HepG2 (cell line): Measurements from ENCODE around the gene ANKDD1A. TPM values are rescaled to one million over a fixed set of nuclear protein-coding genes. Genes with fewer than 3 reads are reported as not detected.

Experiments
- ATAC-seq: fragments of 200-7000 bp; cut with Tn5 transposase; 3 replicates; pipeline ENCODE4 v1.9.1; 2020; ENCODE audit warnings: mild to moderate bottlenecking, moderate library complexity
- BruUV-seq: library from RNA; stranded (reverse); fragments of 400-500 nt; replicated peaks from 2 replicates; lab custom pipeline; 2021; lab: Mats Ljungman, UMichigan
- CTCF ChIA-PET: fragments of 300-600 bp; formaldehyde crosslinking; extraction: SDS; loops from one replicate; lab custom pipeline; 2021; ENCODE audit warnings: low total read pairs, inconsistent platforms, low intra/inter-chr PET ratio; lab: Yijun Ruan, JAX
- POLR2A ChIA-PET: fragments of 350-600 bp; sonication (Branson Sonifier 250); formaldehyde crosslinking; loops from one replicate; lab custom pipeline; 2020; ENCODE audit warnings: antibody characterized with exemption, inconsistent platforms; lab: Yijun Ruan, JAX
- DNase-seq: peaks from one replicate; pipeline ENCODE4 v3.0.0-alpha.2; 2015; ENCODE audit warnings: low spot score
- FAIRE-seq: peaks from 3 replicates; lab custom pipeline; 2011; peaks lifted over from hg19 to GRCh38; lab: Jason Lieb, UNC
- H2AFZ ChIP-seq: one replicate; pipeline ENCODE4 v1.6.1; 2011; ENCODE audit warnings: low read length, inconsistent platforms
- H3K27ac ChIP-seq: fragments of 300-600 bp; 3 replicates; pipeline ENCODE4 v1.8.0; 2011; ENCODE audit warnings: mixed run types, mild to moderate bottlenecking, mixed read lengths, low read length, inconsistent platforms; ENCODE audit not compliant: insufficient read depth; ENCODE audit errors: extremely low read length
- H3K27me3 ChIP-seq, 2 experiments: fragments of 200-600 bp in 1 of 2; 2 replicates in 1 of 2; 3 replicates in 1 of 2; pipeline versions ENCODE4 v1.6.0 to v1.8.0; 2011; ENCODE audit warnings: low read length in 2 of 2, mild to moderate bottlenecking in 2 of 2, moderate library complexity in 2 of 2, inconsistent platforms in 1 of 2; ENCODE audit not compliant: insufficient read depth in 2 of 2, control insufficient read depth in 1 of 2
- H3K36me3 ChIP-seq, 2 experiments: fragments of 200-600 bp in 1 of 2; replicated peaks in 1 of 2; 2 replicates in 1 of 2; 3 replicates in 1 of 2; pipeline versions ENCODE4 v1.5.1 to v1.8.0; 2011; ENCODE audit warnings: low read length in 2 of 2, inconsistent platforms in 1 of 2; ENCODE audit not compliant: insufficient read depth in 2 of 2, control insufficient read depth in 1 of 2
- H3K4me1 ChIP-seq: 2 replicates; pipeline ENCODE4 v1.5.1; 2012; ENCODE audit warnings: low read length, inconsistent platforms; ENCODE audit not compliant: insufficient read depth
- H3K4me2 ChIP-seq: 2 replicates; pipeline ENCODE4 v1.6.0; 2011; ENCODE audit warnings: low read depth, low read length, inconsistent platforms
- H3K4me3 ChIP-seq, 3 experiments: fragments of 200-600 bp in 1 of 3; sonication (generic), shearing (Covaris generic) in 1 of 3; replicated peaks in 1 of 3; 2 replicates each; pipeline ENCODE4 v1.5.1; 2011 to 2016; ENCODE audit warnings: low read length in 3 of 3, inconsistent platforms in 2 of 3, low read depth in 2 of 3, mild to moderate bottlenecking in 2 of 3, control low read depth in 1 of 3, mixed read lengths in 1 of 3; ENCODE audit not compliant: insufficient read depth in 1 of 3
- H3K79me2 ChIP-seq: one replicate; pipeline ENCODE4 v1.6.1; 2011; ENCODE audit warnings: low read length, inconsistent platforms; ENCODE audit not compliant: insufficient read depth
- H3K9ac ChIP-seq: 2 replicates; pipeline ENCODE4 v1.6.0; 2011; ENCODE audit warnings: mild to moderate bottlenecking, low read depth, low read length, inconsistent platforms; ENCODE audit not compliant: insufficient read depth
- H3K9me3 ChIP-seq: 2 replicates; pipeline ENCODE4 v1.5.1; 2012; ENCODE audit warnings: mild to moderate bottlenecking, low read length
- H4K20me1 ChIP-seq: 2 replicates; pipeline ENCODE4 v1.6.0; 2011; ENCODE audit warnings: inconsistent platforms, mild to moderate bottlenecking, low read length, moderate library complexity; ENCODE audit not compliant: insufficient read depth
- DMAP1 ChIP-seq: IDR thresholded peaks from 2 replicates; pipeline ENCODE4 v1.6.1; 2016
- EEA1 ChIP-seq: sonication (generic); formaldehyde crosslinking; IDR thresholded peaks from 2 replicates; pipeline ENCODE4 v1.5.1; 2020; ENCODE audit warnings: mild to moderate bottlenecking, missing genetic modification reagents, borderline replicate concordance
- ERF ChIP-seq: IDR thresholded peaks from 2 replicates; pipeline ENCODE4 v1.6.1; 2018; ENCODE audit warnings: missing biosample characterization, missing genetic modification reagents
- HOXA7 ChIP-seq: sonication (generic); formaldehyde crosslinking; IDR thresholded peaks from 2 replicates; pipeline ENCODE4 v1.8.1; 2022; ENCODE audit warnings: mild to moderate bottlenecking, missing genetic modification reagents, moderate library complexity
- KAT2B ChIP-seq: fragments of 150-350 bp; IDR thresholded peaks from 2 replicates; pipeline ENCODE4 v1.6.1; 2014; ENCODE audit warnings: low read depth, low read length, borderline replicate concordance
- MIER2 ChIP-seq: IDR thresholded peaks from 2 replicates; pipeline ENCODE4 v1.6.1; 2016; ENCODE audit warnings: missing biosample characterization, missing genetic modification reagents
- NRL ChIP-seq: sonication (generic); formaldehyde crosslinking; IDR thresholded peaks from 2 replicates; pipeline ENCODE4 v1.5.0; 2020; ENCODE audit warnings: missing genetic modification reagents, mild to moderate bottlenecking, moderate library complexity, borderline replicate concordance
- POGK ChIP-seq: sonication (generic); formaldehyde crosslinking; conservative IDR thresholded peaks from 2 replicates; pipeline ENCODE4 v1.8.0; 2022; ENCODE audit warnings: mild to moderate bottlenecking, moderate library complexity, missing genetic modification reagents
- PRDM15 ChIP-seq: sonication (generic); formaldehyde crosslinking; IDR thresholded peaks from 2 replicates; pipeline ENCODE4 v1.4.0; 2020; ENCODE audit warnings: missing genetic modification reagents
- SIX4 ChIP-seq: sonication (generic); formaldehyde crosslinking; IDR thresholded peaks from 2 replicates; pipeline ENCODE4 v1.4.0; 2020; ENCODE audit warnings: missing genetic modification reagents
- ZNF101 ChIP-seq: sonication (generic); formaldehyde crosslinking; IDR thresholded peaks from 2 replicates; pipeline ENCODE4 v1.4.0; 2020; ENCODE audit warnings: mild to moderate bottlenecking, low read depth, missing genetic modification reagents, borderline replicate concordance
- ZNF136 ChIP-seq: sonication (generic); formaldehyde crosslinking; IDR thresholded peaks from 2 replicates; pipeline ENCODE4 v1.8.1; 2022; ENCODE audit warnings: low read depth, mild to moderate bottlenecking, moderate library complexity, missing genetic modification reagents
- ZNF331 ChIP-seq: sonication (generic); formaldehyde crosslinking; IDR thresholded peaks from 2 replicates; pipeline ENCODE4 v1.4.0; 2020; ENCODE audit warnings: missing genetic modification reagents
- ZNF720 ChIP-seq: sonication (generic); formaldehyde crosslinking; IDR thresholded peaks from 2 replicates; pipeline ENCODE4 v1.4.0; 2020; ENCODE audit warnings: missing genetic modification reagents
- WGBS: methylation state at CpG from one replicate; pipeline ENCODE4 v1.1.6; 2017; ENCODE audit warnings: low lambda C conversion rate; 5-methylcytosine and 5-hydroxymethylcytosine counted together
- in situ Hi-C: cut with HindIII; loops from 2 replicates; pipeline ENCODE4 v1.10.0; 2017; ENCODE audit warnings: low pct_unique_long_range_greater_than_20kb; ENCODE audit not compliant: extremely low pct_ligation_motif_present
- intact Hi-C: fragments of 100-400 bp; cut with micrococcal nuclease; formaldehyde crosslinking; loops from one replicate; pipeline ENCODE4 v1.10.0; 2022; ENCODE audit not compliant: unreplicated experiment
- polyA plus RNA-seq, 8 experiments: library from polyadenylated mRNA; depleted of rRNA in 3 of 8; stranded (reverse) in 7 of 8; unstranded in 1 of 8; fragments of >200 nt; fragmentation: Illumina TruSeq in 4 of 8; extraction: Trizol in 4 of 8; gene quantifications; 2 replicates each; pipeline versions ENCODE4 v1.2.1 to v1.2.3, GENCODE V29; 2011 to 2016; ENCODE audit warnings: low read depth in 4 of 8, missing spikeins in 1 of 8, mixed read lengths in 1 of 8; ENCODE audit not compliant: insufficient read depth in 1 of 8
- total RNA-seq, 5 experiments: library from RNA; depleted of rRNA; stranded (reverse); fragments of >200 nt; fragmentation: Illumina TruSeq; extraction: Trizol; gene quantifications; 2 replicates each; pipeline ENCODE4 v1.2.3, GENCODE V29; 2016; ENCODE audit warnings: low read depth in 1 of 5
- TF ChIP-seq, protein P1 (sequence below): sonication (generic); formaldehyde crosslinking; IDR thresholded peaks from 2 replicates; pipeline ENCODE4 v1.4.0; 2020; ENCODE audit warnings: missing genetic modification reagents

The ANKDD1A gene
- total and polyA plus RNA-seq, 2 of the 13 experiments (the other 11 are each of a cell fraction or from before 2014, with no cell fraction given) = 0.11 to 0.48 TPM

GRCh38 chr15:64901141-64901540, 10.6 kb upstream of the ANKDD1A start:
- in situ Hi-C loops (no loop called here), intact Hi-C loops (no loop called here)
- Histone ChIP-seq H3K4me3 (no peak overlapping the region), H3K79me2 (no peaks in the 10 kb centered on the region), H4K20me1 (no peaks in the 10 kb centered on the region), H3K9me3 (peaks cover 13% of the 10 kb centered on the region), H3K36me3 (no peaks in the 10 kb centered on the region), H3K4me2 (no peak overlapping the region), H3K4me1 (peaks cover 27% of the 10 kb centered on the region), H3K27ac (no peak overlapping the region), H2AFZ (no peak overlapping the region), H3K9ac (no peak overlapping the region), H3K27me3 (peaks cover 0 to 13% of the 10 kb centered on the region in 2 experiments; a peak in 3 of 5 replicates)
- ATAC-seq (no peak), FAIRE-seq (no peak), DNase-seq (no peak)
- POLR2A ChIA-PET = no interaction called here
- CTCF ChIA-PET = no interaction called here
- TF ChIP-seq ZNF331 (CRISPR knock-in tag) (peak; percentile 100), HOXA7 (CRISPR knock-in tag) (no peak), PRDM15 (CRISPR knock-in tag) (no peak), KAT2B (no peak), ZNF720 (no peak)
- BruUV-seq = no TSS peak
- 43% methylated on average over 5 of the region's 5 CpGs for WGBS

DNA sequence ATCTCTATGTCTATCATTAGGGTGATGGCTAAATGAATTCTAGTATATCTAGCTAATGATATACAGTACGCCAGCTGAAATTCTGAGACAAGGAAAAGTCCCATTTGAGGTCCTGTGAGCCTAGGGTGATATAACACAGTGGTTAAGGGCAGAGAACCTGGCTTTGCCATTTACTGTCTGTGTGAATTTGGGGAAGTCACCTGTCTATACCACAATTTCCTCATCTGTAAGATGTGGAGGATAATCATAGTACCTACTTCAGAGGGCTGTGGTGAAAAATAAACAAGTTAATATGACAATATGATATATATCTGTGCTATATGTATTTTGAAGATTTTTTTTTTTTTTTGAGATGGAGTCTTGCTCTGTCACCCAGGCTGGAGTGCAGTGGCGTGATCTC, 9.8 kb upstream of the ANKDD1A start:
- Histone ChIP-seq H3K9ac (no peak overlapping the region), H2AFZ (no peak overlapping the region), H3K9me3 (peaks cover 13% of the 10 kb centered on the region), H3K4me2 (no peak overlapping the region), H3K4me3 (no peak overlapping the region), H3K27me3 (peaks cover 0 to 13% of the 10 kb centered on the region in 2 experiments; a peak in 3 of 5 replicates), H3K27ac (no peak overlapping the region), H3K79me2 (no peaks in the 10 kb centered on the region), H4K20me1 (no peaks in the 10 kb centered on the region), H3K4me1 (peaks cover 20% of the 10 kb centered on the region; the same call in 1 of the 2 replicates), H3K36me3 (no peaks in the 10 kb centered on the region)
- POLR2A ChIA-PET = no interaction called here
- in situ Hi-C loops (no loop called here), intact Hi-C loops (no loop called here)
- DNase-seq (no peak), FAIRE-seq (no peak), ATAC-seq (no peak)
- CTCF ChIA-PET = no interaction called here
- BruUV-seq = no TSS peak
- 36% methylated on average over 2 of the region's 2 CpGs for WGBS
- TF ChIP-seq ZNF136 (CRISPR knock-in tag) (no peak), POGK (CRISPR knock-in tag) (no peak), DMAP1 (CRISPR knock-in tag) (no peak), NRL (CRISPR knock-in tag) (no peak), SIX4 (CRISPR knock-in tag) (no peak), EEA1 (CRISPR knock-in tag) (no peak), MIER2 (CRISPR knock-in tag) (no peak), ERF (CRISPR knock-in tag) (no peak), ZNF101 (CRISPR knock-in tag) (no peak)
- TF ChIP-seq, protein P1, sequence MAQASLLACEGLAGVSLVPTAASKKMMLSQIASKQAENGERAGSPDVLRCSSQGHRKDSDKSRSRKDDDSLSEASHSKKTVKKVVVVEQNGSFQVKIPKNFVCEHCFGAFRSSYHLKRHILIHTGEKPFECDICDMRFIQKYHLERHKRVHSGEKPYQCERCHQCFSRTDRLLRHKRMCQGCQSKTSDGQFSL (CRISPR knock-in tag) = no peak
